NOMO-1 treated with dmso at 0.1 percent for 144 hours (cell line): ENCODE measurements around the gene PDE8B.

Experiments used
- DNase-seq: peaks from one replicate; lab custom pipeline; 2025; ENCODE audit not compliant: unreplicated experiment; lab: John Stamatoyannopoulos, UW

The PDE8B gene

GRCh38 chr5:77229887-77230286 is 19.4 kb downstream of the PDE8B start:
- DNase-seq, result no peak

- no peak for DNase-seq
Measured at GRCh38 chr5:77230727-77231470, 20.4 kb downstream of the PDE8B start.

GRCh38 chr5:77231471-77232138 is 21.1 kb downstream of the PDE8B start:
- DNase-seq, result peak; percentile 38

- DNase-seq, result peak; percentile 88
Measured at GRCh38 chr5:77232574-77233358, 22.3 kb downstream of the PDE8B start.

- no peak for DNase-seq
Measured at GRCh38 chr5:77235846-77236721, 25.6 kb downstream of the PDE8B start.

- no peak for DNase-seq
Measured at GRCh38 chr5:77239126-77239741, 28.8 kb downstream of the PDE8B start.

GRCh38 chr5:77241444-77241843 is 31.0 kb downstream of the PDE8B start:
- DNase-seq, result no peak

- no peak for DNase-seq
Measured at GRCh38 chr5:77249475-77249874, 39.0 kb downstream of the PDE8B start.

- DNase-seq, result no peak
Measured at GRCh38 chr5:77250021-77250420, 39.5 kb downstream of the PDE8B start.

GRCh38 chr5:77251921-77252320 is 41.4 kb downstream of the PDE8B start:
- no peak for DNase-seq

GRCh38 chr5:77255617-77256016 is 45.1 kb downstream of the PDE8B start:
- no peak for DNase-seq

- no peak for DNase-seq
Measured at GRCh38 chr5:77256406-77256805, 45.9 kb downstream of the PDE8B start.

GRCh38 chr5:77258652-77259051 is 48.2 kb downstream of the PDE8B start:
- DNase-seq, result no peak

GRCh38 chr5:77259476-77259875 is 49.0 kb downstream of the PDE8B start:
- no peak for DNase-seq

- DNase-seq, result no peak
Measured at GRCh38 chr5:77262697-77263096, 52.2 kb downstream of the PDE8B start.

GRCh38 chr5:77266291-77266690 is 55.8 kb downstream of the PDE8B start:
- DNase-seq, result no peak

GRCh38 chr5:77267496-77267895 is 57.0 kb downstream of the PDE8B start:
- no peak for DNase-seq

GRCh38 chr5:77272206-77272605 is 61.7 kb downstream of the PDE8B start:
- no peak for DNase-seq

GRCh38 chr5:77277759-77278158 is 67.3 kb downstream of the PDE8B start:
- no peak for DNase-seq

- DNase-seq, result no peak
Measured at GRCh38 chr5:77280036-77280435, 69.6 kb downstream of the PDE8B start.

GRCh38 chr5:77281969-77282336 is 71.5 kb downstream of the PDE8B start:
- DNase-seq, result no peak
